Measurements from ENCODE around the gene NINJ1.

NINJ1 gene

GRCh38 chr9:93077367-93077766 lies 56.7 kb downstream of the NINJ1 start:
- H3K36me3 ChIP-seq (ENCODE audit: control insufficient read depth, insufficient read depth, low read length): peaks cover 3% of the 10 kb centered on the region; the same call in 1 of the 2 replicates
- no peaks in the 10 kb centered on the region for H3K4me1 ChIP-seq (ENCODE audit: control insufficient read depth, insufficient read depth, low read length)
- H3K9me3 ChIP-seq (ENCODE audit: control insufficient read depth, insufficient read depth, low read length): no peaks in the 10 kb centered on the region
- WGBS (ENCODE audit: insufficient coverage, insufficient read length): no CpG with 5 or more reads among the region's 1 CpG
- DNase-seq (ENCODE audit: low read depth, low spot score): no peak
- H3K27ac ChIP-seq (ENCODE audit: low read length): no peak overlapping the region
- H3K27me3 ChIP-seq (ENCODE audit: control insufficient read depth, insufficient read depth, low read length): no peaks in the 10 kb centered on the region
- no peak overlapping the region for H3K4me3 ChIP-seq (ENCODE audit: low read length)

- no peak for DNase-seq (ENCODE audit: low read depth, low spot score)
- Histone ChIP-seq H3K36me3 (ENCODE audit: control insufficient read depth, insufficient read depth, low read length) (peaks cover 3% of the 10 kb centered on the region; the same call in 1 of the 2 replicates), H3K9me3 (ENCODE audit: control insufficient read depth, insufficient read depth, low read length) (no peaks in the 10 kb centered on the region), H3K27me3 (ENCODE audit: control insufficient read depth, insufficient read depth, low read length) (no peaks in the 10 kb centered on the region), H3K27ac (ENCODE audit: low read length) (no peak overlapping the region), H3K4me3 (ENCODE audit: low read length) (no peak overlapping the region), H3K4me1 (ENCODE audit: control insufficient read depth, insufficient read depth, low read length) (no peaks in the 10 kb centered on the region)
- no CpG with 5 or more reads among the region's 2 CpGs for WGBS (ENCODE audit: insufficient coverage, insufficient read length)
Measured at GRCh38 chr9:93076792-93077128, 57.3 kb downstream of the NINJ1 start.

GRCh38 chr9:93076101-93076791 lies 57.8 kb downstream of the NINJ1 start:
- Histone ChIP-seq H3K4me3 (ENCODE audit: low read length) (no peak overlapping the region), H3K4me1 (ENCODE audit: control insufficient read depth, insufficient read depth, low read length) (no peaks in the 10 kb centered on the region), H3K27me3 (ENCODE audit: control insufficient read depth, insufficient read depth, low read length) (no peaks in the 10 kb centered on the region), H3K27ac (ENCODE audit: low read length) (no peak overlapping the region), H3K36me3 (ENCODE audit: control insufficient read depth, insufficient read depth, low read length) (peaks cover 3% of the 10 kb centered on the region; the same call in 1 of the 2 replicates), H3K9me3 (ENCODE audit: control insufficient read depth, insufficient read depth, low read length) (no peaks in the 10 kb centered on the region)
- no CpG with 5 or more reads among the region's 12 CpGs for WGBS (ENCODE audit: insufficient coverage, insufficient read length)
- DNase-seq (ENCODE audit: low read depth, low spot score): no peak

- H3K36me3 ChIP-seq (ENCODE audit: control insufficient read depth, insufficient read depth, low read length): peaks cover 3% of the 10 kb centered on the region; the same call in 1 of the 2 replicates
- no CpG with 5 or more reads among the region's 5 CpGs for WGBS (ENCODE audit: insufficient coverage, insufficient read length)
Measured at GRCh38 chr9:93072383-93072795, 61.7 kb downstream of the NINJ1 start.

More at GRCh38 chr9:93072383-93072795, 61.7 kb downstream of the NINJ1 start:
- no peaks in the 10 kb centered on the region for H3K4me1 ChIP-seq (ENCODE audit: control insufficient read depth, insufficient read depth, low read length)
- no peaks in the 10 kb centered on the region for H3K27me3 ChIP-seq (ENCODE audit: control insufficient read depth, insufficient read depth, low read length)
- no peak overlapping the region for H3K4me3 ChIP-seq (ENCODE audit: low read length)
- no peak overlapping the region for H3K27ac ChIP-seq (ENCODE audit: low read length)
- H3K9me3 ChIP-seq (ENCODE audit: control insufficient read depth, insufficient read depth, low read length): no peaks in the 10 kb centered on the region
- DNase-seq (ENCODE audit: low read depth, low spot score): no peak

Data from iPS DF 6.9 (cell line).